ENCODE data around the gene FAM200C.

DNA sequence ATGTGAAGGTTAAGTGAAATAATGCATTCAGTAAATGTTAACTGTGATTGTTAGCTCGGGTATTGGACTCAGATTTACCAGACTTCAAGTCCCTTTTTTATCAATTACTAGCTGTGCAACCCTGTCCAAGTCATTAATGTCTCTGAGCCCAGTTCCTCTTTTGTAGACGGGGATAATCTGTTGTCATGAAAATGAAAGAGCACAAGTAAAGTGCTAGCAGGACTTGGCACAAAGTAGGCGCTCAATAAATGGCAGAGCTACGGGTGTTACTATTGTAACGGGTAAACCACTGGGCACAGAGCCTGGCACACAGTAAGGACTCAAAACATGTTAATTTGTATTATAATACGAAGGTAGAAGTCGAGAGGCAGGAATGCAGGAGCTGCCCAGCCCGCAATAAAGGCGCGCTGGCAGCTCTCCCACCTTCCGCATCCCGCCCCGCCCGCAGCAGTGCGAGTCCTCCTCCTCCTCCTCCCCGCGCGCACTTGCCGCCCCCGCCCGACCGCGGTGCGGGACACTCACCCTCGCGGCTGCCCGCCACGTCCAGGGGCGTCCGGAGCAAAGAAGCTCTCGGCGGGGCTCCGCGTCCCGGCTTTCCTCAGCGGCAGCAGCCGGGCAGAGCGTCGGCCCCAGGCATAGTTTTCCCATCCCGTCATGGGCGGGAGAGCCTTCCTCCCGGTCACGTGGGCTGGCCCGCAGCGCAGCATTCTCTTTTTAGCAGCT, 29.7 kb downstream of the FAM200C start, which contains the start of gene C1QTNF2:
- TF ChIP-seq, protein P1, sequence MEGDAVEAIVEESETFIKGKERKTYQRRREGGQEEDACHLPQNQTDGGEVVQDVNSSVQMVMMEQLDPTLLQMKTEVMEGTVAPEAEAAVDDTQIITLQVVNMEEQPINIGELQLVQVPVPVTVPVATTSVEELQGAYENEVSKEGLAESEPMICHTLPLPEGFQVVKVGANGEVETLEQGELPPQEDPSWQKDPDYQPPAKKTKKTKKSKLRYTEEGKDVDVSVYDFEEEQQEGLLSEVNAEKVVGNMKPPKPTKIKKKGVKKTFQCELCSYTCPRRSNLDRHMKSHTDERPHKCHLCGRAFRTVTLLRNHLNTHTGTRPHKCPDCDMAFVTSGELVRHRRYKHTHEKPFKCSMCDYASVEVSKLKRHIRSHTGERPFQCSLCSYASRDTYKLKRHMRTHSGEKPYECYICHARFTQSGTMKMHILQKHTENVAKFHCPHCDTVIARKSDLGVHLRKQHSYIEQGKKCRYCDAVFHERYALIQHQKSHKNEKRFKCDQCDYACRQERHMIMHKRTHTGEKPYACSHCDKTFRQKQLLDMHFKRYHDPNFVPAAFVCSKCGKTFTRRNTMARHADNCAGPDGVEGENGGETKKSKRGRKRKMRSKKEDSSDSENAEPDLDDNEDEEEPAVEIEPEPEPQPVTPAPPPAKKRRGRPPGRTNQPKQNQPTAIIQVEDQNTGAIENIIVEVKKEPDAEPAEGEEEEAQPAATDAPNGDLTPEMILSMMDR (conservative IDR thresholded peaks at IDR 0.05; ENCODE audit: low read depth, low read length): no peak
- no peak for TF ChIP-seq EZH2phosphoT487 (IDR thresholded peaks at IDR 0.05; ENCODE audit: borderline replicate concordance, low read length)
